Kidney (tissue), 14 donors: ENCODE results near the gene ZSCAN12. TPM values are rescaled to one million over a fixed set of nuclear protein-coding genes. Genes with fewer than 3 reads are reported as not detected.
"Not testable (repeated sequence)": the region's sequence is repeated elsewhere in the genome, so short reads cannot be mapped to it uniquely, and the experiment has no call there.

Experiments used
- DNase-seq, 5 donors: peaks; one replicate each; pipeline ENCODE4 v3.0.0-alpha.2; 2013 to 2020
- FAIRE-seq: peaks from 2 replicates; lab custom pipeline; 2012; peaks lifted over from hg19 to GRCh38; lab: Jason Lieb, UNC
- H3K27ac ChIP-seq, 2 donors: one replicate each; pipeline ENCODE4 v1.7.0; 2013; ENCODE audit warnings: low read depth in 2 of 2, low read length in 2 of 2, inconsistent platforms in 1 of 2
- H3K27me3 ChIP-seq: one replicate; pipeline ENCODE4 v1.7.1; 2013; ENCODE audit warnings: low read length, inconsistent platforms; ENCODE audit not compliant: control insufficient read depth, insufficient read depth
- H3K36me3 ChIP-seq, 3 donors: one replicate each; pipeline versions ENCODE4 v1.7.0 to v1.7.1; 2013; ENCODE audit warnings: low read length in 3 of 3, control low read depth in 1 of 3, inconsistent platforms in 1 of 3; ENCODE audit not compliant: insufficient read depth in 3 of 3, control insufficient read depth in 2 of 3
- H3K4me1 ChIP-seq, 3 donors: one replicate each; pipeline versions ENCODE4 v1.7.0 to v1.7.1; 2013; ENCODE audit warnings: low read length in 3 of 3, inconsistent platforms in 1 of 3, low read depth in 1 of 3; ENCODE audit not compliant: control insufficient read depth in 2 of 3, insufficient read depth in 2 of 3
- H3K4me3 ChIP-seq, 3 donors: one replicate each; pipeline versions ENCODE4 v1.7.0 to v1.8.1; 2013; ENCODE audit warnings: low read length in 3 of 3, control low read depth in 1 of 3, inconsistent platforms in 1 of 3
- H3K9ac ChIP-seq, 3 donors: one replicate each; pipeline versions ENCODE4 v1.7.0 to v1.7.1; 2013; ENCODE audit warnings: low read length in 3 of 3, control low read depth in 1 of 3, inconsistent platforms in 1 of 3
- H3K9me3 ChIP-seq, 3 donors: one replicate each; pipeline versions ENCODE4 v1.7.0 to v1.7.1; 2013; ENCODE audit warnings: low read length in 3 of 3, control low read depth in 1 of 3, inconsistent platforms in 1 of 3; ENCODE audit not compliant: control insufficient read depth in 2 of 3, insufficient read depth in 1 of 3
- intact Hi-C: fragments of 100-400 bp; cut with DNase I; formaldehyde crosslinking; loops from one replicate; pipeline ENCODE4 v1.11.1; 2022
- polyA plus RNA-seq: library from polyadenylated mRNA; stranded (reverse); fragments of 350-450 nt; fragmentation: Illumina TruSeq; extraction: RNeasy Lipid Tissue Mini Kit (QIAGEN cat#74804); gene quantifications from one replicate; pipeline ENCODE4 v1.2.3, GENCODE V29; 2014; ENCODE audit warnings: low read depth, low replicate concordance; ENCODE audit not compliant: insufficient read depth
- total RNA-seq: library from RNA; stranded (reverse); fragmentation: NEBNext Ultra II Directional; extraction: Animal tissue kit (Norgen Biotek cat#: 25700); gene quantifications from one replicate; pipeline ENCODE4 v1.2.1, GENCODE V29; 2021
- TF ChIP-seq, protein P1 (sequence below): IDR thresholded peaks from 3 replicates; pipeline ENCODE4 v1.5.1; 2012; ENCODE audit warnings: mild to moderate bottlenecking, moderate library complexity, borderline replicate concordance; ENCODE audit not compliant: insufficient read depth; ENCODE audit errors: extremely low read depth
- donor health status: control.
- donor health status: control.
- donor health status: control.
- donor health status: control.
- donor health status: control.
- donor health status: DM: yes; HTN: yes; CAD: no.
- donor health status: Normal renal cell carcinoma (clear cell type).

The ZSCAN12 gene
- total and polyA plus RNA-seq, 2 donors from 2014 or later, result 1.3 to 7.9 TPM

DNA sequence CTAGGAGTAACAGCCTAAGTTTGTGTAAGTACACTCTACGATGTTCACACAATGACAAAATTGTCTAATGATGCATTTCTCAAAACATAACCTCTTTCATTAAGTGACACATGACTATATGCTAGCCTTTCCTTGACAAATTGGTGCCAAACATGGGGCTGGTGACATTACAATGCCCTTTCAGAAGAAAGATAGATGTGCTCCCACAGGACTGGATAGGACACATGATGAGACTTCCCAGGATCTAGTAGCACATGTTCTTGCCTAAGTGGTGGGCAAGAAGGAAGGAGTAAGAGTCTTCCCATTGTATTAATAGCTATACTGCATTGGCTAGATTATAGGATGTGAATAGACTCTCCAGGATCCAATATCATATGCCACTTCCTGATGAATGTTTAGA is 28.3 kb downstream of the ZSCAN12 start:
- DNase-seq (no peak), FAIRE-seq (no peak)
- H3K27ac ChIP-seq, result no peak overlapping the region
- H3K36me3 ChIP-seq, result peaks cover 0 to 4% (median under 1%) of the 10 kb centered on the region in 3 donors
- intact Hi-C loops, result no loop called here
- H3K27me3 ChIP-seq, result no peaks in the 10 kb centered on the region
- TF ChIP-seq, protein P1, sequence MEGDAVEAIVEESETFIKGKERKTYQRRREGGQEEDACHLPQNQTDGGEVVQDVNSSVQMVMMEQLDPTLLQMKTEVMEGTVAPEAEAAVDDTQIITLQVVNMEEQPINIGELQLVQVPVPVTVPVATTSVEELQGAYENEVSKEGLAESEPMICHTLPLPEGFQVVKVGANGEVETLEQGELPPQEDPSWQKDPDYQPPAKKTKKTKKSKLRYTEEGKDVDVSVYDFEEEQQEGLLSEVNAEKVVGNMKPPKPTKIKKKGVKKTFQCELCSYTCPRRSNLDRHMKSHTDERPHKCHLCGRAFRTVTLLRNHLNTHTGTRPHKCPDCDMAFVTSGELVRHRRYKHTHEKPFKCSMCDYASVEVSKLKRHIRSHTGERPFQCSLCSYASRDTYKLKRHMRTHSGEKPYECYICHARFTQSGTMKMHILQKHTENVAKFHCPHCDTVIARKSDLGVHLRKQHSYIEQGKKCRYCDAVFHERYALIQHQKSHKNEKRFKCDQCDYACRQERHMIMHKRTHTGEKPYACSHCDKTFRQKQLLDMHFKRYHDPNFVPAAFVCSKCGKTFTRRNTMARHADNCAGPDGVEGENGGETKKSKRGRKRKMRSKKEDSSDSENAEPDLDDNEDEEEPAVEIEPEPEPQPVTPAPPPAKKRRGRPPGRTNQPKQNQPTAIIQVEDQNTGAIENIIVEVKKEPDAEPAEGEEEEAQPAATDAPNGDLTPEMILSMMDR, result no peak
- H3K4me3 ChIP-seq, result no peak overlapping the region
- H3K9ac ChIP-seq, result no peak overlapping the region
- no peaks in the 10 kb centered on the region for H3K4me1 ChIP-seq
- no peaks in the 10 kb centered on the region for H3K9me3 ChIP-seq

GRCh38 chr6:28370440-28370839 is 29.1 kb downstream of the ZSCAN12 start:
- H3K36me3 ChIP-seq, result peaks cover 0 to 12% (median 9%) of the 10 kb centered on the region in 3 donors
- TF ChIP-seq, protein P1, result no peak
- DNase-seq (no peak), FAIRE-seq (no peak)
- no peak overlapping the region for H3K27ac ChIP-seq
- intact Hi-C loops, result no loop called here
- no peak overlapping the region for H3K9ac ChIP-seq
- no peaks in the 10 kb centered on the region for H3K9me3 ChIP-seq
- H3K4me3 ChIP-seq, result no peak overlapping the region
- no peaks in the 10 kb centered on the region for H3K4me1 ChIP-seq
- no peaks in the 10 kb centered on the region for H3K27me3 ChIP-seq

DNA sequence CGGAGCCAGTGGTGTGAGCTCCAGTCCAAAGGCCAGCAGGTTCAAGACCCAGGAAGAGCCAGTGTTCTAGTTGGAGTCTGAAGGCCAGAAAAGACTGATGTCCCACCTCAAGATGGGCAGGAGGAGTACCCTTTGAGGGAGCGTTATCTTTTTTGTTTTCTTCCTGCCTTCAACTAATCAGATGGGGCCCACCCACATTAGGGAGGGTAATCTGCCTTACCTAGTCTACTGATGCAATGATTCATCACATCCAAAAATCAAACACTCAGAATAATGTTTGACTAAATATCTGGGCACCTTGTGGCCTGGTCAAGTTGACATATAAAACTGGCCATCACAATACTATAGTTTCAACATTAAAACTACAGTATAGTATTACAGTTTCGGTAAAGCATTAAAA is 30.1 kb downstream of the ZSCAN12 start:
- Histone ChIP-seq H3K9me3 (no peaks in the 10 kb centered on the region), H3K36me3 (peaks cover 0 to 18% (median 16%) of the 10 kb centered on the region in 3 donors), H3K4me3 (no peak overlapping the region), H3K27ac (no peak overlapping the region), H3K27me3 (no peaks in the 10 kb centered on the region), H3K9ac (no peak overlapping the region), H3K4me1 (no peaks in the 10 kb centered on the region)
- no peak for DNase-seq
- intact Hi-C loops, result no loop called here
- FAIRE-seq, result no peak
- TF ChIP-seq, protein P1, result no peak

- TF ChIP-seq, protein P1, result no peak
- Histone ChIP-seq H3K4me3 (no peak overlapping the region), H3K9ac (no peak overlapping the region), H3K27ac (no peak overlapping the region), H3K9me3 (no peaks in the 10 kb centered on the region), H3K4me1 (no peaks in the 10 kb centered on the region), H3K36me3 (peaks cover 0 to 22% (median 16%) of the 10 kb centered on the region in 3 donors), H3K27me3 (no peaks in the 10 kb centered on the region)
- FAIRE-seq (no peak), DNase-seq (no peak)
- intact Hi-C loops, result no loop called here
Observed at GRCh38 chr6:28368522-28368921, 31.0 kb downstream of the ZSCAN12 start.

DNA sequence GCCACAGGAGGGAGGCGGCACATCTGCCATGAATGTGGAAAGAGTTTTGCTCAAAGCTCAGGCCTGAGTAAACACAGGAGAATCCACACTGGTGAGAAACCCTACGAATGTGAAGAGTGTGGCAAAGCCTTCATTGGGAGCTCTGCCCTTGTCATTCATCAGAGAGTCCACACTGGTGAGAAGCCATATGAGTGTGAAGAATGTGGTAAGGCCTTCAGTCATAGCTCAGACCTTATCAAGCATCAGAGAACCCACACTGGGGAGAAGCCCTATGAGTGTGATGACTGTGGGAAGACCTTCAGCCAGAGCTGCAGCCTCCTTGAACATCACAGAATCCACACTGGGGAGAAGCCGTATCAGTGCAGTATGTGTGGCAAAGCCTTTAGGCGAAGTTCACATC is 34.0 kb downstream of the ZSCAN12 start:
- H3K36me3 ChIP-seq, result peaks cover 0 to 22% (median 16%) of the 10 kb centered on the region in 3 donors
- intact Hi-C loops, result not testable (repeated sequence)

More for the DNA sequence above, 34.0 kb downstream of the ZSCAN12 start:
- not testable (repeated sequence) for H3K9ac ChIP-seq, H3K27ac ChIP-seq, H3K4me3 ChIP-seq, H3K27me3 ChIP-seq, DNase-seq, FAIRE-seq, H3K4me1 ChIP-seq, H3K9me3 ChIP-seq
